HepG2 (cell line): ENCODE data around the gene TOP2A. TPM values are rescaled to one million over a fixed set of nuclear protein-coding genes. Genes with fewer than 3 reads are reported as not detected.

ENCODE experiments used
- ARID4A ChIP-seq: sonication (generic); formaldehyde crosslinking; IDR thresholded peaks from 2 replicates; pipeline ENCODE4 v1.5.0; 2020; ENCODE audit warnings: mild to moderate bottlenecking, missing genetic modification reagents, borderline replicate concordance
- BRCA1 ChIP-seq: sonication (generic); formaldehyde crosslinking; IDR thresholded peaks from 2 replicates; pipeline ENCODE4 v1.4.0; 2020; ENCODE audit warnings: missing genetic modification reagents
- MTA3 ChIP-seq: sonication (generic); formaldehyde crosslinking; IDR thresholded peaks from 2 replicates; pipeline ENCODE4 v1.4.0; 2020; ENCODE audit warnings: missing genetic modification reagents
- RFX1 ChIP-seq: fragments of 450-650 bp; IDR thresholded peaks from 2 replicates; pipeline ENCODE4 v1.6.1; 2017
- RFX3 ChIP-seq: IDR thresholded peaks from 2 replicates; pipeline ENCODE4 v1.6.1; 2016; ENCODE audit warnings: missing biosample characterization, missing genetic modification reagents
- SALL1 ChIP-seq: sonication (generic); formaldehyde crosslinking; IDR thresholded peaks from 2 replicates; pipeline ENCODE4 v1.8.0; 2022; ENCODE audit warnings: mild to moderate bottlenecking, missing genetic modification reagents
- TP53 ChIP-seq: sonication (generic); formaldehyde crosslinking; conservative IDR thresholded peaks from 2 replicates; pipeline ENCODE4 v1.4.0; 2020; ENCODE audit warnings: missing genetic modification reagents
- TRIM24 ChIP-seq: sonication (generic); formaldehyde crosslinking; IDR thresholded peaks from 2 replicates; pipeline ENCODE4 v1.8.0; 2022; ENCODE audit warnings: mild to moderate bottlenecking, missing genetic modification reagents
- ZBTB40 ChIP-seq, 2 experiments: fragments of 450-650 bp in 1 of 2; sonication (generic) in 1 of 2; formaldehyde crosslinking in 1 of 2; IDR thresholded peaks; 2 replicates each; pipeline versions ENCODE4 v1.6.1 to v1.8.0; 2016 to 2022; ENCODE audit warnings: antibody characterized with exemption in 1 of 2, mild to moderate bottlenecking in 1 of 2, missing genetic modification reagents in 1 of 2
- ZNF350 ChIP-seq: sonication (generic); formaldehyde crosslinking; IDR thresholded peaks from 2 replicates; pipeline ENCODE4 v1.4.0; 2020; ENCODE audit warnings: mild to moderate bottlenecking, low read depth, missing genetic modification reagents, borderline replicate concordance
- ZNF563 ChIP-seq: sonication (generic); formaldehyde crosslinking; IDR thresholded peaks from 2 replicates; pipeline ENCODE4 v1.8.0; 2022; ENCODE audit warnings: mild to moderate bottlenecking, moderate library complexity, missing genetic modification reagents
- ZNF782 ChIP-seq: sonication (generic); formaldehyde crosslinking; IDR thresholded peaks from 2 replicates; pipeline ENCODE4 v1.4.0; 2020; ENCODE audit warnings: missing genetic modification reagents, mild to moderate bottlenecking, borderline replicate concordance
- ZNF841 ChIP-seq: sonication (generic); formaldehyde crosslinking; IDR thresholded peaks from 2 replicates; pipeline ENCODE4 v1.8.1; 2023; ENCODE audit warnings: missing genetic modification reagents, borderline replicate concordance
- polyA plus RNA-seq, 8 experiments: library from polyadenylated mRNA; depleted of rRNA in 3 of 8; stranded (reverse) in 7 of 8; unstranded in 1 of 8; fragments of >200 nt; fragmentation: Illumina TruSeq in 4 of 8; extraction: Trizol in 4 of 8; gene quantifications; 2 replicates each; pipeline versions ENCODE4 v1.2.1 to v1.2.3, GENCODE V29; 2011 to 2016; ENCODE audit warnings: low read depth in 4 of 8, missing spikeins in 1 of 8, mixed read lengths in 1 of 8; ENCODE audit not compliant: insufficient read depth in 1 of 8
- total RNA-seq, 5 experiments: library from RNA; depleted of rRNA; stranded (reverse); fragments of >200 nt; fragmentation: Illumina TruSeq; extraction: Trizol; gene quantifications; 2 replicates each; pipeline ENCODE4 v1.2.3, GENCODE V29; 2016; ENCODE audit warnings: low read depth in 1 of 5
- TF ChIP-seq, protein P1 (sequence below): sonication (generic); formaldehyde crosslinking; IDR thresholded peaks from 2 replicates; pipeline ENCODE4 v1.8.1; 2022; ENCODE audit warnings: mild to moderate bottlenecking, missing genetic modification reagents

TOP2A gene
- total and polyA plus RNA-seq, 2 of the 13 experiments (the other 11 are each of a cell fraction or from before 2014, with no cell fraction given): 108 to 327 TPM

DNA sequence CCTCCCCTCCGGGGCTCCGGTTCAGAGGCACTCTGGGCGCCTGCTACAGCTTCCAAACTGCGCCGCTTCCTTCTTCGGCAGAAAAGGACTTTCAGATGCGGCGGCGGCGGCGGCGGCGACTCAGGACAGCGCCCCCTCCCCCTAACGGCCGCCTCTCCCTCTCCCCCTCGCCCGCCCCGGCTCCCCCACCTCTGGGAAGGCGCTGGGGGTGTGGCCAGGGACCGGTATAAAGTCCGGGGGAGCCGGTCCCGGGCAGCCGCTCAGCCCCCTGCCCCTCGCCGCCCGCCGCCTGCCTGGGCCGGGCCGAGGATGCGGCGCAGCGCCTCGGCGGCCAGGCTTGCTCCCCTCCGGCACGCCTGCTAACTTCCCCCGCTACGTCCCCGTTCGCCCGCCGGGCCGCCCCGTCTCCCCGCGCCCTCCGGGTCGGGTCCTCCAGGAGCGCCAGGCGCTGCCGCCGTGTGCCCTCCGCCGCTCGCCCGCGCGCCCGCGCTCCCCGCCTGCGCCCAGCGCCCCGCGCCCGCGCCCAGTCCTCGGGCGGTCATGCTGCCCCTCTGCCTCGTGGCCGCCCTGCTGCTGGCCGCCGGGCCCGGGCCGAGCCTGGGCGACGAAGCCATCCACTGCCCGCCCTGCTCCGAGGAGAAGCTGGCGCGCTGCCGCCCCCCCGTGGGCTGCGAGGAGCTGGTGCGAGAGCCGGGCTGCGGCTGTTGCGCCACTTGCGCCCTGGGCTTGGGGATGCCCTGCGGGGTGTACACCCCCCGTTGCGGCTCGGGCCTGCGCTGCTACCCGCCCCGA is 25.7 kb upstream of the TOP2A start, which contains the start of gene IGFBP4 (continued):
- TF ChIP-seq ZBTB40 (IDR thresholded peaks at IDR 0.05) (no peak), ZBTB40 (CRISPR knock-in tag; IDR thresholded peaks at IDR 0.05) (peak; percentile 69; the same call in 1 of the 2 replicates), ARID4A (CRISPR knock-in tag) (no peak), SALL1 (CRISPR knock-in tag) (peak; percentile 89), ZNF350 (CRISPR knock-in tag) (0 out of 2 replicates have a peak, but pooled peaks have one; percentile 21), RFX1 (no peak), TP53 (CRISPR knock-in tag) (no peak), ZNF841 (CRISPR knock-in tag) (peak; percentile 96), BRCA1 (CRISPR knock-in tag) (no peak), ZNF782 (CRISPR knock-in tag) (peak; percentile 88; the same call in 1 of the 2 replicates), RFX3 (CRISPR knock-in tag) (no peak), MTA3 (CRISPR knock-in tag) (no peak), ZNF563 (CRISPR knock-in tag) (peak; percentile 77; the same call in 1 of the 2 replicates), TRIM24 (CRISPR knock-in tag) (no peak)
- TF ChIP-seq, protein P1, sequence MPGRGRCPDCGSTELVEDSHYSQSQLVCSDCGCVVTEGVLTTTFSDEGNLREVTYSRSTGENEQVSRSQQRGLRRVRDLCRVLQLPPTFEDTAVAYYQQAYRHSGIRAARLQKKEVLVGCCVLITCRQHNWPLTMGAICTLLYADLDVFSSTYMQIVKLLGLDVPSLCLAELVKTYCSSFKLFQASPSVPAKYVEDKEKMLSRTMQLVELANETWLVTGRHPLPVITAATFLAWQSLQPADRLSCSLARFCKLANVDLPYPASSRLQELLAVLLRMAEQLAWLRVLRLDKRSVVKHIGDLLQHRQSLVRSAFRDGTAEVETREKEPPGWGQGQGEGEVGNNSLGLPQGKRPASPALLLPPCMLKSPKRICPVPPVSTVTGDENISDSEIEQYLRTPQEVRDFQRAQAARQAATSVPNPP (CRISPR knock-in tag): peak; percentile 53
